SU-DHL-6 (cell line): ENCODE measurements around the gene NEB.

Experiments
- CTCF ChIP-seq: fragments of 200-600 bp; sonication (generic); IDR thresholded peaks from one replicate; pipeline ENCODE4 v1.5.1; 2017; ENCODE audit warnings: antibody characterized with exemption, mild to moderate bottlenecking, low read length, moderate library complexity; ENCODE audit not compliant: insufficient read depth, poor library complexity, severe bottlenecking
- EZH2phosphoT487 ChIP-seq: fragments of 200-600 bp; sonication (generic), shearing (Covaris generic); conservative IDR thresholded peaks from 2 replicates; pipeline ENCODE4 v1.6.1; 2018; ENCODE audit warnings: mild to moderate bottlenecking, antibody characterized with exemption, low read length, moderate library complexity, mixed read lengths

- TF ChIP-seq CTCF = no peak
- TF ChIP-seq EZH2phosphoT487 = no peak
Observed at GRCh38 chr2:151611351-151611750, 122.9 kb downstream of the NEB start.
